ENCODE data around the gene SCMH1. TPM values are rescaled to one million over a fixed set of nuclear protein-coding genes. Genes with fewer than 3 reads are reported as not detected.
"Not testable (repeated sequence)": the region's sequence is repeated elsewhere in the genome, so short reads cannot be mapped to it uniquely, and the experiment has no call there.

SCMH1 gene
- total RNA-seq, 4 donors from 2014 or later = 27.6 to 105 (median 48.5) TPM

GRCh38 chr1:41268154-41268770 lies 26.2 kb upstream of the SCMH1 start:
- TF ChIP-seq CTCF (IDR thresholded peaks at IDR 0.05) (peak; percentile 96 to 97 (median 96)), POLR2A (IDR thresholded peaks at IDR 0.05) (no peak)
- Histone ChIP-seq H3K4me3 (no peak overlapping the region), H3K9me3 (no peaks in the 10 kb centered on the region), H3K36me3 (no peaks in the 10 kb centered on the region), H3K27me3 (no peaks in the 10 kb centered on the region), H3K27ac (no peak overlapping the region), H3K4me1 (no peaks in the 10 kb centered on the region)
- intact Hi-C loops (cut with DNase I; ENCODE audit: low total_unique reads) = loop anchor here (5.0 kb wide), 1 partner anchor 149 kb away; no protein-coding TSS in a partner anchor
- DNase-seq = peak; percentile 75 to 80

GRCh38 chr1:41261926-41262618 lies 20.0 kb upstream of the SCMH1 start:
- Histone ChIP-seq H3K4me1 (no peaks in the 10 kb centered on the region), H3K4me3 (no peak overlapping the region), H3K9me3 (no peaks in the 10 kb centered on the region), H3K36me3 (no peaks in the 10 kb centered on the region), H3K27ac (no peak overlapping the region), H3K27me3 (no peaks in the 10 kb centered on the region)
- TF ChIP-seq CTCF (IDR thresholded peaks at IDR 0.05) (no peak), POLR2A (IDR thresholded peaks at IDR 0.05) (no peak)
- intact Hi-C loops (cut with DNase I; ENCODE audit: low total_unique reads) = loop anchor here (5.0 kb wide), 1 partner anchor 175 kb away; no protein-coding TSS in a partner anchor
- no peak for DNase-seq

- DNase-seq = no peak
- intact Hi-C loops (cut with DNase I; ENCODE audit: low total_unique reads) = loop anchor here (5.0 kb wide), 1 partner anchor 177 kb away; no protein-coding TSS in a partner anchor
- Histone ChIP-seq H3K4me1 (no peaks in the 10 kb centered on the region), H3K4me3 (no peak overlapping the region), H3K9me3 (no peaks in the 10 kb centered on the region), H3K27me3 (no peaks in the 10 kb centered on the region), H3K27ac (no peak overlapping the region), H3K36me3 (no peaks in the 10 kb centered on the region)
- TF ChIP-seq CTCF (IDR thresholded peaks at IDR 0.05) (no peak), POLR2A (IDR thresholded peaks at IDR 0.05) (no peak)
Measured at GRCh38 chr1:41260768-41261167, 18.7 kb upstream of the SCMH1 start.

GRCh38 chr1:41259221-41259620 lies 17.1 kb upstream of the SCMH1 start:
- DNase-seq = no peak
- no peak overlapping the region for H3K27ac ChIP-seq
- no peak overlapping the region for H3K4me3 ChIP-seq
- H3K27me3 ChIP-seq = no peaks in the 10 kb centered on the region
- no peak for TF ChIP-seq POLR2A (IDR thresholded peaks at IDR 0.05)
- no peak for TF ChIP-seq CTCF (IDR thresholded peaks at IDR 0.05)
- intact Hi-C loops (cut with DNase I; ENCODE audit: low total_unique reads) = no loop called here
- no peaks in the 10 kb centered on the region for H3K9me3 ChIP-seq
- no peaks in the 10 kb centered on the region for H3K4me1 ChIP-seq
- no peaks in the 10 kb centered on the region for H3K36me3 ChIP-seq

- Histone ChIP-seq H3K36me3 (no peaks in the 10 kb centered on the region), H3K4me1 (no peaks in the 10 kb centered on the region), H3K27me3 (no peaks in the 10 kb centered on the region), H3K4me3 (no peak overlapping the region), H3K27ac (no peak overlapping the region), H3K9me3 (no peaks in the 10 kb centered on the region)
- intact Hi-C loops (cut with DNase I; ENCODE audit: low total_unique reads) = no loop called here
- TF ChIP-seq POLR2A (IDR thresholded peaks at IDR 0.05) (no peak), CTCF (IDR thresholded peaks at IDR 0.05) (no peak)
- no peak for DNase-seq
Measured at GRCh38 chr1:41255978-41256377, 13.9 kb upstream of the SCMH1 start.

GRCh38 chr1:41251120-41251519 lies 9.0 kb upstream of the SCMH1 start:
- H3K4me3 ChIP-seq; H3K4me1 ChIP-seq; intact Hi-C loops (cut with DNase I; ENCODE audit: low total_unique reads); H3K27ac ChIP-seq; H3K9me3 ChIP-seq; DNase-seq; H3K36me3 ChIP-seq; H3K27me3 ChIP-seq: not testable (repeated sequence)

Measured in uterus (tissue), 4 donors.